Measurements from ENCODE around the gene STUB1. TPM values are rescaled to one million over a fixed set of nuclear protein-coding genes. Genes with fewer than 3 reads are reported as not detected.

The STUB1 gene
- polyA plus RNA-seq (2013, experiment 1 of 2; ENCODE audit: insufficient read length): 166 TPM
- 137 TPM for polyA plus RNA-seq (2013, experiment 2 of 2; ENCODE audit: insufficient read length)

DNA sequence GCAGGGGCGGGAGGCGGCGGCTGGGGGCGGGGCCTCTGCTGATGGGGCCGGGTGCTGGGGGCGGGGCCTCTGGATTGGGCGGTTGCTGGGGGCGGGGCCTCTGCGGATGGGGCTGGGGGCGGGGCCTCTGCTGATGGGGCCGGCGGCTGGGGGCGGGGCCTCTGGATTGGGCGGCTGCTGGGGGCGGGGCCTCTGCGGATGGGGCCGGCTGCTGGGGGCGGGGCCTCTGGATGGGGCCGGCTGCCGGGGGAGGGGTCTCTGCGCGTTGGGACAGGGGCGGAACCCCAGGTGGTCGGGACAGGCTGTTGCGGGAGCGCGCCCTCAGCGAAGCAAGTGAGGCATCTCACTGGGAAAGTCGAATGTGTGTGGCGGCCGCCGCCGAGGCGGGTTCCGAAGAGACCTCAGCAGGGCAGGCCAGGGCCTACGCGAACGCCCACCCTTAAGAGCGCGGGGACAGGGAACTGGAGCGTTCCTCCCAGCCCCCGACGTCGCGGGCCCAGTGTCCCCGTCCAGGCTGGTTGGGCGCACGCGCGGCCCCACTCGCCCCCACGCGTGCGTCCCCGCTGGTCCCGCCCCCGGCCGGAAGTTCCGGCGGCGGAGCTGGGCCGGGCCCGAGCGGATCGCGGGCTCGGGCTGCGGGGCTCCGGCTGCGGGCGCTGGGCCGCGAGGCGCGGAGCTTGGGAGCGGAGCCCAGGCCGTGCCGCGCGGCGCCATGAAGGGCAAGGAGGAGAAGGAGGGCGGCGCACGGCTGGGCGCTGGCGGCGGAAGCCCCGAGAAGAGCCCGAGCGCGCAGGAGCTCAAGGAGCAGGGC is at the start of gene STUB1:
TSS of gene STUB1 (plus strand) at position 597 of the 811 bp plus-strand sequence. CDS start at position 713, 116 bp downstream.
- DNase-seq: peak; percentile 85

- no peak for DNase-seq
These were observed 49.3 kb upstream of the STUB1 start, which contains the start of gene WFIKKN1 for GRCh38 chr16:630815-631405. Gene WFIKKN1 (plus strand): TSS chr16:630985. CDS start chr16:631254, 269 bp downstream.

DNA sequence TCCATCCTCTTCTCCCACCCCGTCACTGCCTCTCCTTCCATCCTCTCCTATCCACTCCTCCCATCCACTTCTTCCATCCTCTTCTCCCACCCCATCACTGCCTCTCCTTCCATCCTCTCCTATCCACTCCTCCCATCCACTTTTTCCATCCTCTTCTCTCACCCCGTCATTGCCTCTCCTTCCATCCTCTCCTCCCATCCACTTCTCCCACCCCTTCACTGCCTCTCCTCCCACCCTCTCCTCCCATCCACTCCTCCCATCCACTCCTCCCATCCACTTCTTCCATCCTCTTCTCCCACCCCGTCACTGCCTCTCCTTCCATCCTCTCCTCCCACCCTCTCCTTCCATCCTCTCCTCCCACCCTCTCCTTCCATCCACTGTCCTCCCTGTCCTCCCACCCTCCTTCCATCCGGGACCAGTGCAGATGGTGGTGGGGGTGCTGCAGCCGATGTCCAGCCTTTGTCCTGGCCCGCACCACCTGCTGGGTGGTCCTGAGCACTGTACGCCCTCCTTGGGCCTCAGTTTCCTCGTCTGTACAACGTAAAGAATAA is 48.3 kb upstream of the STUB1 start:
- no peak for DNase-seq

DNA sequence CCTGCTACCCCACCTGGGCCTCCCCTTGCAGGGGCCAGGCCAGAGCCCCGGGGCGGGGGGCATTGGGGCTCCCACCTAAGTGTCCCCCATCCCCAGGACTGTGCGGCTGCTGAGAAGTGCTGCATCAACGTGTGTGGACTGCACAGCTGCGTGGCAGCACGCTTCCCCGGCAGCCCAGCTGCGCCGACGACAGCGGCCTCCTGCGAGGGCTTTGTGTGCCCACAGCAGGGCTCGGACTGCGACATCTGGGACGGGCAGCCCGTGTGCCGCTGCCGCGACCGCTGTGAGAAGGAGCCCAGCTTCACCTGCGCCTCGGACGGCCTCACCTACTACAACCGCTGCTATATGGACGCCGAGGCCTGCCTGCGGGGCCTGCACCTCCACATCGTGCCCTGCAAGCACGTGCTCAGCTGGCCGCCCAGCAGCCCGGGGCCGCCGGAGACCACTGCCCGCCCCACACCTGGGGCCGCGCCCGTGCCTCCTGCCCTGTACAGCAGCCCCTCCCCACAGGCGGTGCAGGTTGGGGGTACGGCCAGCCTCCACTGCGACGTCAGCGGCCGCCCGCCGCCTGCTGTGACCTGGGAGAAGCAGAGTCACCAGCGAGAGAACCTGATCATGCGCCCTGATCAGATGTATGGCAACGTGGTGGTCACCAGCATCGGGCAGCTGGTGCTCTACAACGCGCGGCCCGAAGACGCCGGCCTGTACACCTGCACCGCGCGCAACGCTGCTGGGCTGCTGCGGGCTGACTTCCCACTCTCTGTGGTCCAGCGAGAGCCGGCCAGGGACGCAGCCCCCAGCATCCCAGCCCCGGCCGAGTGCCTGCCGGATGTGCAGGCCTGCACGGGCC is 47.5 kb upstream of the STUB1 start:
- DNase-seq: no peak

GRCh38 chr16:633336-634050 is 46.7 kb upstream of the STUB1 start:
- DNase-seq: no peak

GRCh38 chr16:634051-634670 is 46.0 kb upstream of the STUB1 start:
- DNase-seq: no peak

- no peak for DNase-seq
These were observed 45.2 kb upstream of the STUB1 start for GRCh38 chr16:634996-635395.

DNA sequence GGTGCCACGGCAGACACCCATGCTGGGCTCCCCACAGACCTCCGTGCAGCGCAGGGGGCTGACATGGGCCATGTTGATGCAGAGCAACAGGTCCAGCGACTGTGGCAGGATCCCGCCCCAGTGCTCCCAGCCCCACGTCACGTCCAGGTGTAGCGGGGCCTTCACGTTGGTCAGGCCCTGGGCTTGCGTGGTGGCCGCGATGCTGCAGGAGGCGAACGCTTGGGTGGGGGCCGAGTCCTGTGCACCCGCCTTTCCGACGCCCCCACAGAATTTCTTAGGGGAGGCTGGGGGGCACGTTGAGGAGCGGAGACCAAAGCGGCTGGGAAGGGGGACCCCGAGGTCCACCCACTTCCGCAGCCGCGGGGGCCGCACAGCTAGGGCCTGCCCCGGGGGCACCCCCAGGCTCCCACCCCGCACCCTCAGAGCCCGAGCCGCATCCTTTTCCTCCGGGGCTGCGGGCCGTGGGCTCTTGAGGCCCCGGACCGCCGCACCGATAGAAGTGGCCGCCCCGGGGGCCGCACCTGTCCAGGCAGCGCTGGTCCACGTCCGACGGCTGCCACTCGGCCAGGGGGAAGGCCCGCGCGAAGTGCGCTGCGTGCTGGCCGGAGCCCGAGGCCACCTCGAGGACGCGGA is 44.5 kb upstream of the STUB1 start:
- no peak for DNase-seq

DNA sequence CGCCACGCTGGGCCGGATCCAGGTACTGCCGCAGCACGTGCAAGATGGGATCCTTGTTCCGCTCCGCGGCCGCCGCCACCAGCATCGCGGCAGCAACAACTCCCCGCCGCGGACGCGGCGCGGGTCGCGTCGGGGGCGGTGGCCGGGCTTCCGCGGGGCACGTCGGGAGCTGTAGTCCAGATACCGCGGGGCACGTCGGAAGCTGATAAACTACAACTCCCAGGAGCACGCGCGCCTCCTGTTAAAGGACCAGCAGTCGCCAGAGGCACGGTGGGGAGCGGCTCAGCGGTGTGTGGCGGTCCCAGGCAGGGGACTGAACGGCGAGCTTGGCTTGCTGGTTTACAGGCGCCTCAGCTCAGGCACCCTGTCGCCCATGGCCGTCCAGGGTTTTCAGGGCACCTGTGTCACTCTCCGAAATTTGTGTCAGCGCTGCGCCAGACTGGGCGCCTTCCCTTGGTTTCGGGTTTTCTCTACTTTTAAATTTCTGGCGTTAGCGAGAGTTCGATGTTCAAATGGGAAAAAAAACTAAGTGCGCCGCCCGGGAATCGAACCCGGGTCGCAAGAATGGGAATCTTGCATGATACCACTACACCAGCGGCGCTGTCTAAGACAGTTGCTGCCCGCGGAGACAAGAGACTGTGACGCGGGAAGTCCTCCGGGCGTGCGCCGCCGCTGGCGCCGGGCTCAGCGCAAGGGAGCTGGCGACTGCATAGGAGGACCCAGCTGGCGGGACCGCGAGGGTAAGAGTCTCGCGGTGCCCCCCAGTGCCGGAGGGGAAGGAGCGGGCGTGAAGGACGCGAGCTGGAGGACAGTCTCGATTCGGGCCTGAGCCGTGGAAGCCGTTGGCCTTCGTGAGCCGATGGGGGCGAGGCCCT is 43.8 kb upstream of the STUB1 start, which contains the start of gene METTL26:
TSS of gene METTL26 (minus strand) at position 100 of the 875 bp plus-strand sequence. CDS start at position 85, 15 bp downstream.
- DNase-seq: peak; percentile 94

DNA sequence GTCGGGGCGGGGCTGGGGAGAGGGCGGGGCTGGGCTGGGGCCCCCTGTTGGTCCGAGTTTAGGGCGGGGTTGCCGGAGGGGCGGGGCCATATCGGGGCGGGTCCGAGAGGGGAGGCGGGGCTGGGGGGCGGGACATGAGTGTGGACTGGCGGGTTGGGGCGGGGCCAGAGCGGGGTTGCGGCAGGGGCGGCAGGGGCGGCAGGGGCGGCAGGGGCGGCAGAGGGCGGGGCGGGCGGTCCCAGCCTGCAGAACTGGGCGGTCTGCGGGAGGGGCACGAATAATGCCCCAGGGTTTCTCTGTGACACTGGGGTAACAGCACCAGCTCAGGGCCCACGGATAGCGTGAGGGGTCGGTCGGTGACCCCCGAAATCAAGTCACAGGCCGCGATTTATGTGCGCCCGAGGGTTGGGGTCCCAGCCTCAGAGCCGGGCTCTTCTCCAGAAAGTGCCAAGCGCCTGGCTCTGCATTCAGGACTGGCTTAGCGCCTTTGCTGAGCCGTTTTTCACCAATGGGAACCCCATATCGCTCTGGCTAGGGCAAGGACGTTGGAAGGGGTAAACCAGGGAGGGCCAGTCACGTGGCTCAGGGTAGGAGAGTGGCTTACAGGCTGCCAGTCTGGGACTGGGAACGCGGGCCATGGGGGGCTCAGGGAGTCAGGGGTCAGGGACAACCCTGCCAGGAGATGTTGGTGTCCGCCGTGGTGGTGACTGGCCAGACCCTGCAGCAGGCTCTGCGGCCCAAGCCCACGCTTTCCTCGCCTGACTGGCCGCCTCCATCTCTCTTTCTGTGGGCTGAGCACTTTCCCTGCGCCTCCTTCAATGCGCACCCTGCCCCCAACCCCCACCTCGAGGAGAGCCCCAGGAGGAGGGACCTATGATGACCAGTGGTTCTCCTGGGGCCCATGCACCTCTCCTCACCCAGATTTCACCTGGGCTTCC is 42.9 kb upstream of the STUB1 start:
- DNase-seq: peak; percentile 85

DNA sequence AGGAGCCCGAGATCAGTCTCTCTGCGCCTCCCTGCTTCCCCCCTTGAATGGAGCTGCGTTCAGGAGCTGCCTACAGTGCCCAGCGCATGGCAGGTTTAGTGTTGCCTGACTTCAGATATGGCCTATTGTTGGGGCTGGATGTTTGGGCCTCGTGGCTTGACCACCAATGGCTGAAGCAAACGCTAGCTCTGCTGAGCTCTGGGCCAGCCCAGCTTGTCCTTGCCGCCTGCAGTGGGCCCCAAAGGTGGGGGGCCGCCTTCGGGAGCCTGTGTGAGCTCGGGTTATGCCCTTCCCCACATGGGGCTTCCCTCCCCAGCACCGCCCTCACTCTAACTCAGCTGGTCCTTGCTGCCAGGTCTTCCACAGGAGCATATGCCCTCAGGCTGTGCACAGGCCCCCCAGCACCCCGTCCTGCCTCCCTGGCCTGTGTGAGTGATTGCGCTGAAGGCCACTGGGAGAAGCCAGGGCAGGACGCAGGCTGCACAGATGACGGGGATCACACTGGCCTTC is 42.1 kb upstream of the STUB1 start:
- DNase-seq: no peak

DNA sequence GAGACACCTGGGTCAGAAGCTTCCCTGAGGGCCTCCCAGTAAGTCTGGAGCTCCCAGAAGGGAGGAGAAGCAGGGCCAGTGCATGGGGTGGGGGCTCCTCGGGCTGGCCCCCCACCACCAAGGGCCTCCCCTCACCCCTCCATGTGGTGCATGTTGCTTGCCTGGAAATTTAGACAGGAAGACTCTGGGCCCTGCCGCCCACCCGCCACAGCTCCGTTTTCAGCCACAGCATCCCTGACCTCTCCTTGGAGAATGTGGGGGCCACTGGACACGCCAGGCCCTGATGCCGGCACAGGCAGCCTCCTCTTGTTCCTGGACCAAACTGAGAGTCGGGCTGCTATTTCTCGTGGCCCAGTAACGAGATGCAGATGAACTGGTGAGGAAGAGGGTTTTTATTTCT is 41.4 kb upstream of the STUB1 start:
- no peak for DNase-seq

- no peak for DNase-seq
These were observed 39.6 kb upstream of the STUB1 start for GRCh38 chr16:640614-641013.

- peak; percentile 71 for DNase-seq
These were observed 38.7 kb upstream of the STUB1 start, which contains the start of gene MCRIP2 for GRCh38 chr16:641326-642188. Gene MCRIP2 (plus strand): TSS chr16:641828. CDS start chr16:641992, 164 bp downstream.

DNA sequence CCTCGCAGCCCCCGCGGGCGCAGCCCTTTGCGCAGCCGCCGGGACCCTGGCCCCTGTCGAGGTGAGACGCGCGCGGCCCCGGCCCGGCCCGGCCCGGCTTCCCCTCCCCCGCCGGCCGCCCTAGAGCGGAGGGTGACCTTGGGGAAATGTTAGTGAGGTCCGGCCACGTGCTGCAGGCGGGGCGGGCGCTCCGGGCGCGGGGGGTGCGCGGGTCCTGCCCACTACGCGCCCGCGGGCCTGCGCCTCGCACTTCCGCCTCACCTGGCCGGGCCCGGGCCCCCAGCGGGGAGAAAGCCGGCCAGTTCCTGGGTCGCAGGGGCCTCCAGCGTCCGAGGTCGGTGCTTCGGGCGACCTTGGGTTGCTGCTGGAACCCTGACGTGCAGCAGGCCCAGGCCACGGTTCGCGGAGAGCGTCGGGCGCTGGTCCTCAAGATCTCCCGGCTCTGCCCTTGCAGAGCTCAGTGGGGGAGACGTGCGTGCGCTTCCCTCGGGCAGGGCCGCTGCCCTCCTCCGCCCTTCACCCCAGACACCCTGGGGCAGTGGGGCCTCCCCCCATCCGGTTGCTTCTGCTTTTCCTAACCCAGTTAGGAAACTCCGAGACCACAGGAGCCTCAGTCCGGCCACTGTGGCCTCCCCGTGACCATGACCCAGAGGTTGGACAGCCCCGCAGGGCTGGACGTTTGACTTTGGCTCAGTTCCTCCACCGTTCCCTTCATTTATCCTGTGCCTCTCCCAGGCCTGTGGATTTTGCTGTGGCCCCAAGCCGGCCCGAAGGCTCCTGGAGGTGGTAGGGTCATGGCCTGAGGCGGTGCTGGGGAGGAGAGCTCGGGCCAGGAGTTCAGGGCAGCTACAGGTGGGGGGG is 37.8 kb upstream of the STUB1 start:
- DNase-seq: no peak

DNA sequence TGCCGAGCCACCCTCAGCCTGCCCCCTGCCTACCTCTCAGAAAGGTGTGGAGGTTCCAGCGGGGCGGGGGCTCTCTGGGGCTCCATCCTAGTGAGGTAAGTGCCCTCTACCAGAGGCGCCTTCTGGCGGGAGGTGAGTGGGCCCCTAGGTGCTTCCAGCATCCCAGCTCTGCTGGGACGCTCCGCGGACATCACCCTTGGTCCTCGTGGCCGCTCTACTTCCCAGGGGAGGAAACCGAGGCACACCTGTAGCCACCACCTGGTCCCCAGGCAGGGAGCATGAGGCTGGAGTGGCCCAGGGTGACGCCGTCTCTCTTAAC is 37.2 kb upstream of the STUB1 start:
- no peak for DNase-seq

Data from fibroblast of skin of back (primary cell).